ENCODE results near the gene ABRACL. TPM values are rescaled to one million over a fixed set of nuclear protein-coding genes. Genes with fewer than 3 reads are reported as not detected.

Gene ABRACL
- total RNA-seq, 1 donor from 2014 or later, result 14.0 TPM

DNA sequence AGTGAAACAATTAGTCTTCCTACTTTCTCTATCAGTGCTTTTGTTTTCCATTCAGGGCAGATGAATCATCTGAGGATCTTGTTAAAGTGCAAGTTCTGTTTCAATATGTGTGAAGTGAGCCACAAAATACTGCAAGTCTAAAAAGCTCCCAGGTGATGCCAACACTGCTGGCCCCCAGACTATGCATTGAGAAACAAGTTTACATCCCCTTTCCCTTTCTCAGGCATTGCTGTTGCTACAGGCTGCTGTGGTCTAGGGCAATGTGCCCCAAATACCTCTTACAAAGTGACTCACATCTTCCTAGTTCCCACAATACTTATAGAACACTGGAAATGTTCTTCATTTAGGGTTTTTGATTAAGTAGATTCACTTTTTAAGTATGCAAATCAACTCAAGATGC, 31.8 kb downstream of the ABRACL start:
- no peaks in the 10 kb centered on the region for H3K27me3 ChIP-seq
- no peaks in the 10 kb centered on the region for H3K9me3 ChIP-seq
- DNase-seq (ENCODE audit: extremely low spot score in 2 of 2), result no peak
- no peak overlapping the region for H3K27ac ChIP-seq
- H3K4me1 ChIP-seq, result no peaks in the 10 kb centered on the region
- no peak overlapping the region for H3K4me3 ChIP-seq
- no peak for TF ChIP-seq POLR2AphosphoS5 (IDR thresholded peaks at IDR 0.05; ENCODE audit: insufficient read depth in 1 of 2, low read depth in 1 of 2)
- TF ChIP-seq, protein P1, sequence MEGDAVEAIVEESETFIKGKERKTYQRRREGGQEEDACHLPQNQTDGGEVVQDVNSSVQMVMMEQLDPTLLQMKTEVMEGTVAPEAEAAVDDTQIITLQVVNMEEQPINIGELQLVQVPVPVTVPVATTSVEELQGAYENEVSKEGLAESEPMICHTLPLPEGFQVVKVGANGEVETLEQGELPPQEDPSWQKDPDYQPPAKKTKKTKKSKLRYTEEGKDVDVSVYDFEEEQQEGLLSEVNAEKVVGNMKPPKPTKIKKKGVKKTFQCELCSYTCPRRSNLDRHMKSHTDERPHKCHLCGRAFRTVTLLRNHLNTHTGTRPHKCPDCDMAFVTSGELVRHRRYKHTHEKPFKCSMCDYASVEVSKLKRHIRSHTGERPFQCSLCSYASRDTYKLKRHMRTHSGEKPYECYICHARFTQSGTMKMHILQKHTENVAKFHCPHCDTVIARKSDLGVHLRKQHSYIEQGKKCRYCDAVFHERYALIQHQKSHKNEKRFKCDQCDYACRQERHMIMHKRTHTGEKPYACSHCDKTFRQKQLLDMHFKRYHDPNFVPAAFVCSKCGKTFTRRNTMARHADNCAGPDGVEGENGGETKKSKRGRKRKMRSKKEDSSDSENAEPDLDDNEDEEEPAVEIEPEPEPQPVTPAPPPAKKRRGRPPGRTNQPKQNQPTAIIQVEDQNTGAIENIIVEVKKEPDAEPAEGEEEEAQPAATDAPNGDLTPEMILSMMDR (IDR thresholded peaks at IDR 0.05), result no peak
- intact Hi-C loops (cut with DNase I), result no loop called here
- no peaks in the 10 kb centered on the region for H3K36me3 ChIP-seq

DNA sequence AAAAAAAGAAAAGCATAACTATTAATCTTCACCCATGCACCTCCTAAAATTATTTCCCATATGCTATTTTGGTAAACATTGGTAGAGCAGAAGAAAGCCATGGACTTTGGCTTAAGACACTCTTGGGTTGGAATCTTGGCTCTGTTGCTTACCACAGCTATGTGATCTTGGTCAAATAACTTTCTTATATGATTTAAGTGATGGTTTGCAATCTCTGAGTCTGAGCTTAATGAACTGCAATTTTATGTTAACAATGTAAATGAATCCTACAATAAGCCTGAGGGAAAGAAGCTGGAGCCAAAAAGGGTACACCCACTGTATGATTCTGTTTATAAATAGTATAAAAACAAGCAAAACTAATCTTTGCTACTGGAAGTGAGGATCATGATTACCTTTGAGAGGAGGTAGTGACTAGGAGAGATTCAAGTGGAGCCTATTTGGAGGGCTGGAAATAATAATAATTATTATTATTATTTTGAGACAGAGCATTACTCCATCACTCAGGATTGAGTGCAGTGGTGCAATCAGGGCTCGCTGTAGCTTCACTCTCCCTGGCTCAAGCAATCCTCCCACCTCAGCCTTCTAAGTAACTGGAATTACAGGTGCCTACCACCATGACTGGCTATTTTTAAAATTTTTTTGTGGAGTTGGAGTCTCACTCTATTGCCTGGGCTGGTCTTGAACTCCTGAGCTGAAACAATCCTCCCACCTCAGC, 34.5 kb downstream of the ABRACL start:
- DNase-seq (ENCODE audit: extremely low spot score in 2 of 2), result no peak
- H3K4me1 ChIP-seq, result no peaks in the 10 kb centered on the region
- TF ChIP-seq POLR2AphosphoS5 (IDR thresholded peaks at IDR 0.05; ENCODE audit: insufficient read depth in 1 of 2, low read depth in 1 of 2) (no peak), POLR2A (IDR thresholded peaks at IDR 0.05) (no peak)
- TF ChIP-seq, protein P1 (IDR thresholded peaks at IDR 0.05), result no peak
- intact Hi-C loops (cut with DNase I), result no loop called here
- H3K4me3 ChIP-seq, result no peak overlapping the region
- no peaks in the 10 kb centered on the region for H3K27me3 ChIP-seq
- H3K27ac ChIP-seq, result no peak overlapping the region
- no peaks in the 10 kb centered on the region for H3K36me3 ChIP-seq
- H3K9me3 ChIP-seq, result no peaks in the 10 kb centered on the region

DNA sequence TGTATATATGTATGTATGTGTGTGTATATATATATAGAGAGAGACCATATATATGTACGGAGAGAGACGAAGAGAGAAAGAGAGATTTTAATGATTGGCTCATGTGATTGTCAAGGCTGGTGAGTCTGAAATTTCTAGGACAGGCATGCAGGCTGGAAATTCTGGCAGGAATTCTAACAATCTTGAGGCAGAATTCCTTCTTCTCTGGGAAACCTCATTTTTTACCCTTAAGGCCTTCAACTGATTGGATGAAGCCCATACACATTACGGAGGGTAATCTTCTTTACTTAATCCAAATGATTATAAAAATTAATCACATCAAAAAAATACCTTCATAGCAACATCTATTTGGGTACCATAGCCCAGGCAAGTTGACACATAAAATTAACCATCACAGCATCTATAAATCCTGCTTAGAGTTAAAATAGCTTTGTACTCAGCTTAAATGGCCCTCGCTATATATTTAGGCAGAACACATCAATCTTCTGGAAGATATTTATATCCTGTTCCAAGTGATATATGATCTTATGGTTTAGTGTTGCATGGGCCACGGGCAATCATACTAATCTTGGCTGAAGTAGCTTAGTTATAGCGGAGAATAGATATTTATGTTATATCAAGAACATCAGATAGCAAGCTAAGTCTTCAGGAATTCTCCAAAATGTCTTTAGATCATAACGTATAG, 36.6 kb downstream of the ABRACL start:
- H3K4me3 ChIP-seq, result no peak overlapping the region
- no peaks in the 10 kb centered on the region for H3K4me1 ChIP-seq
- no peak for DNase-seq (ENCODE audit: extremely low spot score in 2 of 2)
- H3K9me3 ChIP-seq, result no peaks in the 10 kb centered on the region
- no peak for TF ChIP-seq POLR2AphosphoS5 (IDR thresholded peaks at IDR 0.05; ENCODE audit: insufficient read depth in 1 of 2, low read depth in 1 of 2)
- no peak for TF ChIP-seq POLR2A (IDR thresholded peaks at IDR 0.05)
- TF ChIP-seq, protein P1 (IDR thresholded peaks at IDR 0.05), result no peak
- no peak overlapping the region for H3K27ac ChIP-seq
- H3K27me3 ChIP-seq, result no peaks in the 10 kb centered on the region
- no peaks in the 10 kb centered on the region for H3K36me3 ChIP-seq
- intact Hi-C loops (cut with DNase I), result no loop called here

DNA sequence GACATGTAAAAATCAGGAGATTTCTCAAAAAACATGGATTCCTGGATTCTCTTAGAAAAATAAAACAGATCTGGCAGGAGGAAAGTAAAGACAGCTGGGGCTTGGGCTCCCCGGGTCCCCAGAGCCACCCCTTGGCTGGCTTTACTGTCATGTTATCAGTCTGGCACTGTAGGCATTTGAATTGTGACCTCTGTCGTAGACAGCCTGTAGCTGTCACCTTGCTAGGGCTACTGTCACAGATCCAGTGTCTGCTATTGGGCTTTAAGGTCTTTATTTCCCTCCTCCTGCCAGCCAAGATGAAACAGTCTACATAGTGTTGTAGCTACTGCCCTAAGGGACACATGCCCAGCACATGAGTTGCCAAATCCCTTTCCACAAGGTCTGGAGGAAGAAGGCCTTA, 37.5 kb downstream of the ABRACL start:
- Histone ChIP-seq H3K4me3 (no peak overlapping the region), H3K36me3 (no peaks in the 10 kb centered on the region), H3K27ac (no peak overlapping the region), H3K9me3 (no peaks in the 10 kb centered on the region), H3K27me3 (no peaks in the 10 kb centered on the region), H3K4me1 (no peaks in the 10 kb centered on the region)
- DNase-seq (ENCODE audit: extremely low spot score in 2 of 2), result no peak
- intact Hi-C loops (cut with DNase I), result no loop called here
- TF ChIP-seq POLR2AphosphoS5 (IDR thresholded peaks at IDR 0.05; ENCODE audit: insufficient read depth in 1 of 2, low read depth in 1 of 2) (no peak), POLR2A (IDR thresholded peaks at IDR 0.05) (no peak)
- TF ChIP-seq, protein P1 (IDR thresholded peaks at IDR 0.05), result no peak

DNA sequence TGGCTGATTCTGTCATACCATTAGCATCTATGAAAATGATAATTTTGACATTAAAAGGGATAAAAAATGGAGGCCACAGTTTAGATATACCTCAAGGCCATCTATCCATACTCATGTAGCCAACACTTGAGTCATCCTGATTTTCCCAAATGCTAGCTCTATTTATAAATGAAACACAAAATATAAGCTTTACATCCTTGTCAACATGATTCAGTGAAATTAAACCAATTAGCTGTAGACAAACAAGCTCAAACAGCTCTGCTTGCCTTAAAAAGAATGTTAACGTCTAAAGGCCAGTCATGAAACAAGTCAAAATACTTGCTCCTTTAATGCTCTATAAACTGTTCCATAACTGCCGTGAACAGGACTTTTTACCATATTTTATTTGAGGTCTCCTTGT, 40.3 kb downstream of the ABRACL start:
- no peak overlapping the region for H3K27ac ChIP-seq
- H3K36me3 ChIP-seq, result no peaks in the 10 kb centered on the region
- no peaks in the 10 kb centered on the region for H3K9me3 ChIP-seq
- TF ChIP-seq POLR2A (IDR thresholded peaks at IDR 0.05), result no peak
- TF ChIP-seq POLR2AphosphoS5 (IDR thresholded peaks at IDR 0.05; ENCODE audit: insufficient read depth in 1 of 2, low read depth in 1 of 2), result no peak
- TF ChIP-seq, protein P1 (IDR thresholded peaks at IDR 0.05), result no peak
- H3K27me3 ChIP-seq, result no peaks in the 10 kb centered on the region
- no peak for DNase-seq (ENCODE audit: extremely low spot score in 2 of 2)
- H3K4me1 ChIP-seq, result no peaks in the 10 kb centered on the region
- no peak overlapping the region for H3K4me3 ChIP-seq
- intact Hi-C loops (cut with DNase I), result no loop called here
